ENCODE data around the gene ASB9.

GRCh38 chrX:15207384-15207783, 62.5 kb downstream of the ASB9 start:
- no peak for TF ChIP-seq POLR2A (IDR thresholded peaks at IDR 0.05)
- TF ChIP-seq, protein P1, sequence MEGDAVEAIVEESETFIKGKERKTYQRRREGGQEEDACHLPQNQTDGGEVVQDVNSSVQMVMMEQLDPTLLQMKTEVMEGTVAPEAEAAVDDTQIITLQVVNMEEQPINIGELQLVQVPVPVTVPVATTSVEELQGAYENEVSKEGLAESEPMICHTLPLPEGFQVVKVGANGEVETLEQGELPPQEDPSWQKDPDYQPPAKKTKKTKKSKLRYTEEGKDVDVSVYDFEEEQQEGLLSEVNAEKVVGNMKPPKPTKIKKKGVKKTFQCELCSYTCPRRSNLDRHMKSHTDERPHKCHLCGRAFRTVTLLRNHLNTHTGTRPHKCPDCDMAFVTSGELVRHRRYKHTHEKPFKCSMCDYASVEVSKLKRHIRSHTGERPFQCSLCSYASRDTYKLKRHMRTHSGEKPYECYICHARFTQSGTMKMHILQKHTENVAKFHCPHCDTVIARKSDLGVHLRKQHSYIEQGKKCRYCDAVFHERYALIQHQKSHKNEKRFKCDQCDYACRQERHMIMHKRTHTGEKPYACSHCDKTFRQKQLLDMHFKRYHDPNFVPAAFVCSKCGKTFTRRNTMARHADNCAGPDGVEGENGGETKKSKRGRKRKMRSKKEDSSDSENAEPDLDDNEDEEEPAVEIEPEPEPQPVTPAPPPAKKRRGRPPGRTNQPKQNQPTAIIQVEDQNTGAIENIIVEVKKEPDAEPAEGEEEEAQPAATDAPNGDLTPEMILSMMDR (IDR thresholded peaks at IDR 0.05) = no peak
